ENCODE results near the gene TRAF3IP1.
"Not testable (repeated sequence)": the region's sequence is repeated elsewhere in the genome, so short reads cannot be mapped to it uniquely, and the experiment has no call there.

TRAF3IP1 gene

DNA sequence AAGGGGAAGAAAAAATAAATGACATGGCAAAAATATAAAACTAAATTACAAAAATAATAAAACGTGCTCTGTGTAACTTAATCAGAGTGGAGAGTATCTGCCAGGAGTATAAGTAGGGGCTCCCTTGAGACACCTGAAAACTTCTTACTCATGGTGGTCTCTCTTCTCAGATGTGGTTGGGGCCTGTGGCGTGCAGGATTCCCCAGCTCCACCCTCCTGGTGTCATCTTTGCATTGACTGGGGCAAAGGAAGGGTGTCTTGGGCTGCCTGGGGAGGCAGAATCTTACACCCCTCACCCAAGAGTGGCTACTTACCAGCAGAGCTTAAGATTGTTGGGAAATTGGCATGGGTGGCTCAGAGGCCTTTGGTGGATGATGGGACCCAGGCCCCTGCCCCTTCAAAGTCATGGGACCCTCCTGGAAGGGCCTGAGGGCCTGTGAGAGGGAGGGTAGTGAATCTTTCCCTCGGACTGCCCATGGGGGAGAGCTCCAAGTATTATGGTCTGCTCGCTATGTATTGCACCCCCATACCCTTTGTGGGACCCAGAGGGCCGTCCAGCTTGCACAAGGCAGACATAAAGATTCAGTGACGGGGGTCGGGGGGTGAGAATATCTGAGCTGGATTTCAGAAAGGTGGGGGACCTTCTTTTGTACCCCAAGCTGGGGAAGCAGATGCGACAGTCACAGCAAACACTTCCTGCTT lies 6.9 kb upstream of the TRAF3IP1 start:
- DNase-seq = no peak

DNA sequence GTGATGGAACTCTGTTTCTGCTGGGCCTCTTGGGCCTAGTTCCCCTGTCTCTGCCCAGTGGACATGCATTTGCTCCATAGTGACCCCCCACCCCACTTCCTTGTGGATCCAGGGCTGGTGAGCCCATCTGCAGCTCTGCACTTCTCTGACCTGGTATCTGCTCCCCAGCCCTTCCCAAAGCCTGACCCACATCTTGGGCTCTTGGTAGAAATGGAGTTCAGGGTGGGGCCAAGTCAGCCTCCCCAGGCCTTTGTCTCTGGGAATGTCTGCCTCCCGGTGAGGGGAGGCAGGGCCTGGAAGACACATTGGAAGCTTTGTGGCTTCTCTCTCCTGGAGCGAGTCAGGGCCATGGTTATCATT lies 6.3 kb upstream of the TRAF3IP1 start:
- DNase-seq = peak; percentile 7

DNA sequence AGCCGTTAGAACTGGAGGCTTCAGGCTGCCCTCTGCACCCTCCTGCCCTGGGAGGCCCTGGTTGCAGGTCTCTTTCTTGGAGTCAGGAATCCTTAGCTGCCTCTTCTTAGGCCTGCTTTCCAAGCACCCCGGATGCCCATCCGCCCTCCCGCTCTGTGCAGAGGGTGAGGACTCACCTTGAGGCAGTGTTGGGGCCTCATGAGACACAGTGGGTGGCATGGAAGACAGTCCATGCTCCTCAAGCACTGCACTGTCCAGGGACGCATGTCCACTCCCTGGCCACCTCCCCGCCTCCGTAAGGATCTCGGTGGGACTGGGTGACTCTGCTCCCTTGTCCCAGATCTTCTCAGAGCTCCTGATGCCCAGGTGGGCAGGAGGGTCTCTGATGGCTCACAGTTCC lies 5.7 kb upstream of the TRAF3IP1 start:
- DNase-seq = no peak

DNA sequence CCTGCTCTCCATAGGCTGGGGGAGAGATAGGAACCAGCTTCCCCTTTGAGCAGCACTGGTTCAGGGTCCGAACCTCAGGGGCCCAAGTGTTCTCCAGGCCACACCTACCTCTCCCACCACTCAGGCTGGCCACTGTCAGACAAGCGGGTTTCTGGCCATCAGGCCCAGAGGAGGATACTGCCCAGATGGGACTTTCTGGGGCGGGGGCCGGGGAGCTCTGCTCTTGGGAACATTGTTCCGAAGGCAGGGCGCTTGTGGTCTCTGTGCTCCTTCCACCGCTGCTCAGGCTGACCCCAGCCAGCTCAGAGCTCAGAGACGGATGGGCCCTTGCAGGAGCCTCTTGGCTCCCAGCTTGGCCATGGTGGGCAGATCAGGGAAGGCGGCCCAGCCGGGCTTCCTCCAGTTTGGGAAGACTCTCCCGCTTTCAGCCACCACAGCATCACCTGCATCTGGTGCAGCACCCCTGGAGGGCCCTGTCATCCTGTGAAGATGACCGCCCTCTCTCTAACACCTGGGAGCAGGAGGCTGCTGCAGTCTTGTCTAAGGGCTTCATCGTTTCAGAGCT lies 5.2 kb upstream of the TRAF3IP1 start:
- no peak for DNase-seq

DNA sequence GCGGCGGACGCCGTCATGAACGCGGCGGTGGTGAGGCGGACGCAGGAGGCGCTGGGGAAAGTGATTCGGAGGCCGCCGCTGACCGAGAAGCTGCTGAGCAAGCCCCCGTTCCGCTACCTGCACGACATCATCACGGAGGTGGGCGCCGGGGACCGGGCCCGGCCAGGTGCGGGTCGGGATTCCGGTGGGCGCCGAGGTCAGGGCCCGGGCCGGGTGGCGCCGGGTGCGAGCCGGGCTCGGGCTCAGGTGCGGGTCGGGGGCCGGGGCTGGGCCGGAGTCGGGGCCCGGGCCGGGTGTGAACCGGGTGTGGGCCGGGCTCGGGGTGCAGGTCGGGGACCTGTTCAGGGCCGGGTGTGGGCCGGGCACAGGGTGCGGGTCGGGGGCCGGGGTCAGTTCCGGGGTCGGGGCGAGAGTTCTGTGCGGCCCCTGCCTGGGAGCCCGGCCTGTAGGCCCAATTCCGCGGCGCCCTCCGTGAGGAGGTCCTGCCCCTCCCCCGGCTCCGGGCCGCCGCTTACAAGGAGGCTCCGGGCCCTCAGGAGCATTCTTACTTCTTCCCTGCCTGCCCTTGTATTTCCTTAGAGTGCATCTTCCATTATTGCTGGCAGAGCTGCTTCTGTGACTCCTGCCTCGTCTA lies 447 bp downstream of the TRAF3IP1 start:
- DNase-seq = no peak

DNA sequence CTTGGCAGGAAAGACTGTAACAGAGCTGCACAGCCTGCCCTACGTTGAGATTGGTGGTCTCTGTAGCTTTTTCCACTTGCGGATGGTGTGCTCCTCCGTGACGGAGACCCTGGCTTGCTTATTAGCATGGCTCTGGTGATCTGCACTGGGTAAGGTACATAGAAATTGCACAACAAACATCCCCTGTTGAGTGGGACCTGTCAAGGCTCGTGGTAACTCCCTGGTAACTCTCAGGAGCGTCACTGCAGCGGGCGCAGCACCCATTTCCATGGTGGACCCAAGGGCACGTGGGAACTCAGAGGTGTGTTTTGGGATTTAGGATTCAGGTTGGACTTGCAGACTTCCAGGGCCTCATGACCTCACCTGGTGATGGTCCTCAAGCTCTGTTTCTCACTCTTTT lies 1.1 kb downstream of the TRAF3IP1 start:
- DNase-seq = no peak

DNA sequence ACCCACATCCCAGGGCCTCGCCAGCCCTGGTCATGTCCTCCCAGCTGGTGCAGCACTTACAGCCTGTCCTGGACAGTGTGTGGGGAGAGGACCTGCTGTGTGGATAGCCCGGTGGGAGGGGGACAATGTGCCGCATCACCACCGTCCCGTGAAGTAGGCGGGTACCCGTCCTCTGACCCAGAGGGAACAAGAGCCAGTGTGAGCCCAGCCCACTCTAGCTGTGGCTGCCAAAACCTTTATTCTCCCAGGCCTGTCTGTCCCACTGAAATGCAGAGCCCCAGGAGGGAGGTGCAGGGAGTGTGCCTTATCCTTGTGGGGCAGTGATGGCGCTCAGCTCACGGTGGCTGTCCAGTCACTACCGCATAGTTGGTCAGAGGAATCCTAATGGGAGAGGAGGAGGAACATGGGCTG lies 1.7 kb downstream of the TRAF3IP1 start:
- DNase-seq = no peak

DNA sequence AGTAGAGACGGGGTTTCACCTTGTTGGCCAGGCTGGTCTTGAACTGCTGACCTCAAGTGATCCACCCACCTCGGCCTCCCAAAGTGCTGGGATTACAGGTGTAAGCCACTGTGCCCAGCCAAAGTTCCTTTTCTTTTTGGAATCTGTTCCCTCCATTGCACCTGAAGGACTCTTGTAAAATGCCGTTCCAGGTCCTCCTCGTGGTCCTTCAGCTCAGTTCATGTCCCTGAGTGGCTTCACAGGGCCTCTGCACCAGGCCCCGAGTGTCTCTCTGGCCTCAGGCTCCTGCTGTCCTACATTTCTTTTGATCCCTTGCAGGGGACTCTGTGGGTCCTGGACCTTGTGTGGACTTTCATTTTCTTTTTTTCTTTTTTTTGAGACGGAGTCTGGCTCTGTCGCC lies 3.9 kb downstream of the TRAF3IP1 start:
- not testable (repeated sequence) for DNase-seq

DNA sequence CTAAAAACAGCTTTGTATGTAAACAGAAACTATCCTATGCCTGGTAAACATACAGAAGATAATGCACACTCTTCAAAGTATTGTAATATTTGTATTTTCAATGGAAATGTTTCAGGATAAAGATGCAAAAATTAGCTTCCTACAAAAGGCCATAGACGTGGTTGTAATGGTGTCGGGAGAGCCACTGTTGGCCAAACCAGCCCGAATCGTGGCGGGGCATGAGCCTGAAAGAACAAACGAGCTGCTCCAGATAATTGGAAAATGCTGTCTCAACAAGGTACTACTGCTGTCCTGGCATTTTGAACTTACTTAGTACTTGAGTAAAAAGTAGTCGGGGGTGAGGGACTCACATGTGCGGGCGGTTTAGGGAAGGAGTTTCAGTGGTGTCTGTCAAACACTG lies 5.4 kb downstream of the TRAF3IP1 start:
- no peak for DNase-seq

DNA sequence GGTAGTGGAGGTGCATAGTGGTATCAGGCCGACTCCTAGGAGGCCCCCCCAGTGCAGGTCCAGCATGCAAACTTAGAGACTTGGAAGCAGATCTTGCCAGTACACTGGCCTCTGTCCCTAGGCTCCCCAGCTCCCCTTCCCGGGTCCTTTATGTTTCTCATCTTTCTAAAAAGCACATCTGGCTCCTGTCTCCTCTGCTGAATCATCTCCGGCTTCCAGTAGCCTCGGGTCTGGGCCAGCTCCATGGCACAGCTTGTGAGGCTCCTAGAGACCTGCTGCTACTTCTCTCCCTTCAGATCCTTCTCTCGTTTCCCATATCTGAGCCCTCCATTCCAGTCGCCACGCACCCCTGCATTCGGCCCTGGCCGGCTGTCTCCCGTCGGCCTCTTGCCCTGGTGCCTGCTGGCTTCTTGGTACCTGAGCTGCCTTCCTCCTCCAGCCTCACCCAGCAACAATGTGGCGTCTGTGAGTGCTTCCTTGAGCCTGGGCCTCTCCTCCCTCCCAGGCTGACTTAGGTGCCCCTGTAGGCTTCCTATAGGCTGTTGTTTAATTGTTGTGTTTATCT lies 6.6 kb downstream of the TRAF3IP1 start:
- DNase-seq = no peak

DNA sequence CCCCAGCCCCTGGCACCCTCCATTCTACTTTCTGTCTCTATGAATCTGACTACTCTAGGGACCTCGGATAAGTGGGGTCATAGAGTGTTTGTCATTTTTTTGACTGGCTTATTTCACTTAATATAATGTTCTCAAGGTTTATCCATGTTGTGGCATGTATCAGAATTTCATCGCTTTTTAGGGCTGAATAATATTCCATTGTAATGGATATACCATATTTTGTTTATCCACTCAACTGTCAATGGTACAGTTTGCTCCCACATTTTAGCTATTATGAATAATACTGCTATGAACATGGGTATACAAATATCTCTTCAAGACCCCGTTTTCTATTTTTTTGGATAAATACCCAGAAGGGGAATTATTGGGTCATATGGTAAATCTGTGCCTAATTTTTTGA lies 7.4 kb downstream of the TRAF3IP1 start:
- no peak for DNase-seq

DNA sequence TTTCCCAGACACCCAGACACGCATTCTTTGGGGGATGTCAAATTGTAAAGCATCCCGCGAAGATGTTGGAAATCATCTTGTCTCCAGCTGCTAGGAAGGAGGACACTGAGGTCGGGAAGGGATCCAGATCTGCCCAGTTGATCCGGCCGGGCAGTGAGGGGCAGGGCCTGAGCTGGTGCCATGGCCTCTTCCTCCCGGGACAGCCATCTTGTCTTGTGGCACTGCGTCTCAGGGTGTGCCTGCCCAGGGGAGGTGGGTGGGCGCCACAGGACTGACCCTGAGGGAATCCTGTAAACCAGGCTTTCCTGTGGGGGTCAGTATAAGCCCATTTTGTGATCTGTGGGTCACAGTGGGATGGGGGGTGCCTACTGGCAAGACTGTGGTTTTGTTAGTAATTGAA lies 10.1 kb downstream of the TRAF3IP1 start:
- no peak for DNase-seq

DNA sequence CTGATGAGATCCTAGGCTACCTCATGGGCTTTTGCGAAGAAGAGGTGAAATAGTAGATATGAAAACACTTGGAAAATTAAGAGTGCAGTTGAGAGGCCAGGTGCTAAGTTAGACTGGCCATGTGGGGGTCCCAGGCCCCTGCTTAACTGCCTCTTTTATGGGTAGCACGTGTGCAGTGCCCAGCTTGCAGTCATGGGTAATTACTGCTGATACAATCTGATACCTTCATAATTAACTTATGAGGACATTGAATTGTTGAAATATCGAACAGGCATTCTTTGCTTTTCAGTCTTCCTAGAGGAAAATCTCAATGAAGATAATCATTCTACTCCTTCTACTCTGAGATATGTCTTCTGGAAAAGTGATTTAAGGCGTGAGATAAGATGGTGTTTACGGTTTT lies 11.6 kb downstream of the TRAF3IP1 start:
- no peak for DNase-seq

DNA sequence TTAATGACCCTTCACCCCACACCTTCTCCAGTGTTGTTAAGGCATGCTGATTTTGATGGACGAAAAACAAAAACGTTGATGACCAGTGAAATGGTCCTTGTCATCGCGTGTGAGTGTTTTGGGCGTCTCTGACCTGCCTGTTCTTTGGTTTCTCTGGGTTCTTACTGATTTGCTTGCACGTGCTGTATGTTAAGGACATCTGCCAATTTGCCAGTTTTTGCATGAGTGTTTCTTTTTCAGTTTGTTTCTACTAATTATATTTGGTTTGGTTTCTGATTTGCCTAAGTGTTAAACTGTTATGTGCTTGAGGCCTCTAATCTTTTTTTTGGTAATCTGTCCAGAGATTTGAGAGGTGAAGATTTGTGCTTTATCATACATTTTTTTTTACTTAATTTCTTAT lies 14.6 kb downstream of the TRAF3IP1 start:
- DNase-seq = no peak

DNA sequence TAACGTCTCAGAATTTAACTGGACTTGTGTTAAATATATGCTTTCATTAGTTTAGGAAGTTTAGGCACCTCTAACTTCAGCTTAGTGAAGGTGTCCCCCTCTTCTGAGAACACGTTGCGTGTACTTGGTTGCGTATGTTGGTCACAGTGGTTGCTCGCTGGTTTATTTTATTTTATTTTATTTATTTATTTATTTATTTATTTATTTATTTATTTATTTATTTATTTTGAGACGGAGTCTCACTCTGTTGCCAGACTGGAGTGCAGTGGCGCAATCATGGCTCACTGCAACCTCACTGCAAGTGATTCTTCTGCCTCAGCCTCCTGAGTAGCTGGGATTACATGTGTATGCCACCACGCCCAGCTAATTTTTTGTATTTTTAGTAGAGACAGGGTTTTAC lies 15.3 kb downstream of the TRAF3IP1 start:
- DNase-seq = not testable (repeated sequence)

DNA sequence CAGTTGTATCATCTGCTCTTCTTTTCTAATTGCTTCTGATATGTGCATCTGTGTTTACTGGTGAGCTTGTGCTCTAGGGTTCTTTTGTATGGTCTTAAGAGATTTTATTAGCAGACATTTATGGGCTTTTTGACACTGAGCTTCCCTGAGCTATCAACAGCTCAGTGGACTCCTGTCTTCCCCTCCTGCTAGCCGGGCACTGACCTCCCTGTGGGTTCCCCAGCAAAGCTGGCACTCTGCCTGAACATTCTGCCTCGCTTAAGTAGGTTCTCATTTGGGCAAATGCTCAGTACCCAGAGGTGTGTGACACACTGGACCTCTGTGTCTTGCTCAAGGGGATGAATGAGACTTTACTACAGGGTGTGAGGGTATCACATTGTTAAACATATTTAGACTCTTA lies 15.8 kb downstream of the TRAF3IP1 start:
- no peak for DNase-seq

DNA sequence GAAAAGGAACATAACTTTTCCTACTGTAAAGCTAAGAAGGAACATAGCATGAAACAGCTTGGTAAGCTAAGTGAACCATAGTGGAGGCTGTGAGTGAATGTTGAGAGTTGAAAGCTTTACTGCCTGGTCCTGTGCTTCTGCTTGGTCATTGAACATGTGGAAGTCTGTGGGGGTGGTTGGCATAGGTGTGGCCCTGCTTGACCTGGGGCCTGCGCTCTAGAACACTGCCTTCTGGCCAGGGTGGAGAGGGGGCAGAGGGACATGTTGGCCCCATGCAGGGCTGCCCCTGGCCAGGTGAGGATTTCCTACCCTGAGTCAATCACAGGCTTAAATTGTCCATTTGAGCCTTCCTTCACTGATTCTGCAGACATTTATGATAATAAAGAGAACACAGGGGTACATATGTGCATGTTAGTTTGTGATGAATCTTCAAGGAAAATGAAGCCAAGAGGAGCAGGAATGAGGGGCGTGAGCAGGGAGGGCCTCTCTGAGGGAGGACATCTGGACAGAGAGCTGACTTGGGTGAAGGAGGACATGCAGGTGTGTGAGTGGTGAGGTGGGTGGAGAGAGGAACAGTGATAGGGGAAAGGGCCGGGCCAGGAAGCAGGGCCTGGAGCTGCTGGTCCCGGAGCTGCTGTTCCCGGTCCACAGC lies 16.6 kb downstream of the TRAF3IP1 start:
- DNase-seq = no peak

DNA sequence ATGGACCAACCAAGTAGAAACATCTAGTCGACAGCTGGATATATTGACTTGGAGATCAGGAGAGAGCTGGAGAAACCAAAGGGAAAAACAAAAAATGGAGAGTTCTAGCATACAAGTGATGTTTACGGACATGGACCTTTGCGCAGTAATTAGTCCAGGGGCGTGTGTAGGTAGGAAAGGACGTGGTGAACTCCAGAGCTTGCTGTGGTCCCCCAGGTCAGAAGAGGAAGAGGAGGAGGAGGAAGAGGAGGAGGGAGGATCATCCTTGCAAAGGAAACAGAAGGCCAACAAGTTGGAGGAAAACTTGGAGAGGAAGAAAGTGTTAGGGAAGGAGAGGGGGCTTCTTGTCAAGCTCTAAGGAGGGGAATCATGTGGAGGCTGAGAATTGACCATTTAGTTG lies 17.5 kb downstream of the TRAF3IP1 start:
- no peak for DNase-seq

DNA sequence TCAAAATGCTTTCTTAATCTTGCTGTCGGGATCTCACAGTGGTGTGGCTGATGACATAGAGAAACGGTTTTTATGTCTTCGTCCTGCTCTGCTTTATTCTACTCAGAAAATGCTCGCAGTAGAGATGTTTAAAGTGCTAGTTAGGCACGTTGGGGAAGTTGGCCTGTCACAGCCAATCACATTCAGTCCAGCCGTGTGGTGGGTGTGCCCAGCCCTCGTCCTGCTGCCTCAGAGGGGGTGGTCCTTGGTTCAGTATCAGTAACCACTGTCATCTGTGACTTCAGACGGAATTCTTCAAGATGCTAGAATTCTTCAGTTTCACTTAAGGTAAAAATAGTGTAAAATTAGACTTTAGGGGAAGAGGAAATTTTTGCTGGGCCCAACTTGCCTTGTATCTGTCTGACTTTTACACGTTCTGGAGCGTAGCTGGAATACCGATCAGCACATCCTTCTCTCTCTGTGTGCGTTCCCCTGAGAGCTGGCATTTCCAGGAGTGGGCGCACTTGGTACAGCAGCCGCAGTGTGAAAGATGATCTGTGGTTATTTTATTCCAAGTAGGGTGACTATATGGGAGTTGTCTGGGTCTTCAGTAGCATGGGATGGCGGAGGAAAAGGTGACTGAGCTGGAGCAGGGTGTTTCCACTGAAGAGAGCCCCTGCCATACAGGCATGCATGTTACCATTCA lies 18.5 kb downstream of the TRAF3IP1 start:
- DNase-seq = no peak

DNA sequence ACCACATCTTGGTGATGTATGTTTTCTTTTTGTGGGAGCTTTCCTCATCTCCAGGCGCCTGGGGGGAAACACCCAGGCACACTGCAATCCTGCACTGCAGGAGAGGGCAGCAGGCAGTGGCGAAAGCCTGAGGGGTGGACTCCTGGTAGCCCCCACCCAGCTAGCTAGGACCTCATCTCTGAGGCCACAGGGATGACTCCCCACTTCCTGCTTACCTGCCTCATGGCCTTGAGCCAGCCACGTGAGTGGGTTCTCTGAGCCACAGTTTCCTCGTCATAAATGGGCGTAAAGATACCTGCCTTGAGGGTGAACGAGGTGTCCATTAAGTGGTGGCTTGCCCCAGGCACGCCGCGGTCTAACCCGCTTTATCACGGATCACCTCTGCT lies 19.1 kb downstream of the TRAF3IP1 start:
- no peak for DNase-seq

DNA sequence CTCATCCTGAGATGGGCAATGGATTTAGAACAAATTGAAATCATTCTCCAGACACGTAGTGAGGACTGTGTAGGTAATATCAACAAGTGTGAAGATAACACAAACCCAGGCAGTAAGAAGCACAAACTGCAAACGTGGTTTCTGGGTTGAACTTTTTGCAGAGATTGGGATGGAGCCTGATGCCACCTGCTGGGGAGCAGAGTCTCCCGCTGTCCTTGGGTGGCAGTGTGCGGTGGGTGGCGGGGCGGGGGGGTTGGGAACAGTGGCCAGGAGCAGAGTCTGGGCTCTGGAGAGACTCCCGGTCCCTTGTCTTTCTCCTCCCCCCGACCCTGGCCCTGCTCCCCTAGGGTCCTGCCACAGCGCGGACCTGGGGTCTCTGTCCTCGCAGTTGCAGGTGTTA lies 19.5 kb downstream of the TRAF3IP1 start:
- DNase-seq = no peak

DNA sequence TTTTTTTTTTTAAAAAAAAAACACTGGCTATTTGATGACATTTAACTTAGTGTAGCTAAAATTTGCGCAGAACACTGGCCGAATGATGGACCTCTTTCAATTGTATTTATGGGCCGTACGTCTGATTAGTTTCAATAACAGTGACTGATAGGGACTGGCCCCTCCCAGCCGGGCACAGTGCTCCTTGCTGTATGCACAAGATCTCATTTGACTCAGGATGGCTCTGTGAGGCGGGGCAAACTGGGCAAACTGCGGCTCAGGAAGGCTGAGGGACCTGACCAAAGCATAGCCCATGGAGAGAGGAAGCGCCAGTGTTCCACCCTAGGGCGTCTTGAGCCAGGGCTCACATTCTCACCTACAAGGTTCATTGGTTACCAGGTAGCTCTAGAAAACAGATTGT lies 21.2 kb downstream of the TRAF3IP1 start:
- no peak for DNase-seq

DNA sequence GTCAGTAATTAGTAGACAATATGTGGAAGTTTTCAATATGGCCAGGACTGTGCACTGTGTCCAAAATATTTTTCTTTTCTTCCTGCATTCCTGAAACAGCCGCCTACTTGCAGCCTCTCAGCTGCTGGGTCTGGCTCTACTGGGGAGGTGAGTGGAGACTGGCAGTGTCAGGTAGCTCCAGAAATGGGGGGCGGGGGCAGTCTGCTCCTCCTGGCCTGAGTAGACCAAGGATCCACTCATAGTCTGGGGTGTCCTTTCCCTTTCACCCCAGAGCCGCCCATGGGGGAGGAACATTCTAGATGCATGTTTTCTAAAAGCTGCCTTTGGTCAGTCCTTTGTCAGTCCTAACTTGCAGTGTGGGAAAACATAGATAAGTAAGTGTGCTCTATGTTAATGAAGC lies 23.7 kb downstream of the TRAF3IP1 start:
- no peak for DNase-seq

Data from retina (tissue), 1 donor.